GM12873 (cell line): ENCODE measurements around the gene NUP62CL.

Source experiments
- TF ChIP-seq, protein P1 (sequence below): IDR thresholded peaks from 2 replicates; pipeline ENCODE4 v1.5.1; 2012; ENCODE audit warnings: low read depth, mild to moderate bottlenecking, moderate library complexity, low read length, control low read depth; ENCODE audit not compliant: insufficient read depth; ENCODE audit errors: missing control alignments

The NUP62CL gene

DNA sequence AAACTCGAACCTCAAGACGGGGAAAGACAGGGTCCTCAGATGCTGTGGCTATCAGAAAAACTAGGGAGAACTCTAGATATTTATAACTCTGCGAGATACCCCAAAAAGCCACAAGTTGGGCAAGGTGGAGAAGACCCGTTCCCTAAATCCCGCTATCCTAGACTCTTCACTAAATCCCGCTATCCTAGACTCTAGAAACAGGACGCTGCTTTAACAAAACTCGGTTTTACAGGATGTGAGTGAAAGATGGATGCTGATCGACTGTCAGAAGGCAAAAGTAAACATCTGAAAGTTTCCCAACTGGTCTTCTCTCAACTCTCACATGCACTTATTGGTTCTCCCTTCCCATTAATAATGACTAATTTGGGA is 448 bp upstream of the NUP62CL start:
- TF ChIP-seq, protein P1, sequence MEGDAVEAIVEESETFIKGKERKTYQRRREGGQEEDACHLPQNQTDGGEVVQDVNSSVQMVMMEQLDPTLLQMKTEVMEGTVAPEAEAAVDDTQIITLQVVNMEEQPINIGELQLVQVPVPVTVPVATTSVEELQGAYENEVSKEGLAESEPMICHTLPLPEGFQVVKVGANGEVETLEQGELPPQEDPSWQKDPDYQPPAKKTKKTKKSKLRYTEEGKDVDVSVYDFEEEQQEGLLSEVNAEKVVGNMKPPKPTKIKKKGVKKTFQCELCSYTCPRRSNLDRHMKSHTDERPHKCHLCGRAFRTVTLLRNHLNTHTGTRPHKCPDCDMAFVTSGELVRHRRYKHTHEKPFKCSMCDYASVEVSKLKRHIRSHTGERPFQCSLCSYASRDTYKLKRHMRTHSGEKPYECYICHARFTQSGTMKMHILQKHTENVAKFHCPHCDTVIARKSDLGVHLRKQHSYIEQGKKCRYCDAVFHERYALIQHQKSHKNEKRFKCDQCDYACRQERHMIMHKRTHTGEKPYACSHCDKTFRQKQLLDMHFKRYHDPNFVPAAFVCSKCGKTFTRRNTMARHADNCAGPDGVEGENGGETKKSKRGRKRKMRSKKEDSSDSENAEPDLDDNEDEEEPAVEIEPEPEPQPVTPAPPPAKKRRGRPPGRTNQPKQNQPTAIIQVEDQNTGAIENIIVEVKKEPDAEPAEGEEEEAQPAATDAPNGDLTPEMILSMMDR: no peak

GRCh38 chrX:107204068-107204605 is 2.1 kb downstream of the NUP62CL start:
- TF ChIP-seq, protein P1: no peak

DNA sequence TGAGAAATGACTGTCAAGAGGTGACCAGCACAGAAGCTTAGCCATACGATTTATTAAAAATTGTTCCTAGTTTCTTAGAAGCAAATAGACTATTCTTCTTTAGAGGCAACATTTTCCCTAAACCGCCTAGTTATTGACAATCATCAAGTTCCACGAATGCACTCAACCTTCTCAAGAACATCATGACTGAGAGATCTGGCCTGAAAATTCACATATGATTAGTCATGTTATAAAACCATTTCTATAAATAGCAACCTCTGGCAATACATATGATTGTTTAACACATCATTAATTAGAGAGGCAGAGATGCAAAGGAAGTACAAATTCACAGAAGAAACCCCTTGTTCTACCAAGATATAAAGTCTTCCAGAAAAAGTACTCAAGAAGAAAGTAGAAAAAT is 6.7 kb downstream of the NUP62CL start:
- TF ChIP-seq, protein P1: no peak

DNA sequence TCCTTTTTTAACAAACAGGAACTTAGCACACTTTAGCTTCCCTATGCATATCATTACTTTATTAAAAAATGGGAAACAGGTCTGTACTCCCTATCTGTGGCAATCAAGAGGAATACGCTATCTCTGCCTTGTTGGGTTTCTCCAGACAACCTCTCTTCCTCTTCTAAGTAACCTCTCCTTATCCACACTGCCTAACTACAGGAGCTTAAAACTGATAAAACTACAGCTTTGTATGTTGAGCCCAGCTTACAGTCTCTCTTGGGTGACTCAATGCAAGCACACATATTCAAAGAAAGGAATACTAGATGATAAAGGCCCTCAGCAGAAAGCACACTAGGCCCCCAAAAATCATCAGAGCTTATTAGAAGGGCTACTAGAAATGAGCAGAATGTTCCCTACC is 8.9 kb downstream of the NUP62CL start:
- TF ChIP-seq, protein P1: no peak

DNA sequence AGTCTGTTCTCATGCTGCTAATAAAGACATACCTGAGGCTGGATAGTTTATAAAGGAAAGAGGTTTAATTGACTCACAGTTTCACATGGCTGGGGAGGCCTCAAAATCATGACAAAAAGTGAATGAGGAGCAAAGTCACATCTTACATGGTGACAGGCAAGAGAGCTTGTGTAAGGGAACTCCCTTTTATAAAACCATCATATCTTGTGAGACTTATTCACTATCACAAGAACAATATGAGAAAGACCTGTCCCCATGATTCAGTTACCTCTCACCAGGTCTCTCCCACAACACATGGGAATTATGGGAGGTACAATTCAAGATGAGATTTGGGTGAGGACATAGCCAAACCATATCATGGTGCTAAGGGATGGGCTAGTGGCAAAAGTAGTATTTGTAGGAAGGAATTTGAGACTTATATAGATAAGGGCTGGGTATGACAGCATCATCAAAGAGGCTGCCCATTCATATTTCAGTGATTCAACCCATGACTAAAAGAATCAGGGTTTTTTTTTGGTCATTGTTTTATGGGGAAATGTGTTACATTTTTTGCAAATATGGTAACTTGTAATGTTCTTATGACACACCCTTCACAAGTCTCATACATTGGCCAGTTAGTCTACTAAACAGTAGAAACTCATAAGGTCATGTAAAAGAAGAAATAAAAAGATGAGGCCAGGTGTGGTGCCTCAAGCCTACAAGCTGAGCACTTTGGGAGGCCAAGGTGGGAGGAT is 34.7 kb downstream of the NUP62CL start:
- TF ChIP-seq, protein P1: no peak

DNA sequence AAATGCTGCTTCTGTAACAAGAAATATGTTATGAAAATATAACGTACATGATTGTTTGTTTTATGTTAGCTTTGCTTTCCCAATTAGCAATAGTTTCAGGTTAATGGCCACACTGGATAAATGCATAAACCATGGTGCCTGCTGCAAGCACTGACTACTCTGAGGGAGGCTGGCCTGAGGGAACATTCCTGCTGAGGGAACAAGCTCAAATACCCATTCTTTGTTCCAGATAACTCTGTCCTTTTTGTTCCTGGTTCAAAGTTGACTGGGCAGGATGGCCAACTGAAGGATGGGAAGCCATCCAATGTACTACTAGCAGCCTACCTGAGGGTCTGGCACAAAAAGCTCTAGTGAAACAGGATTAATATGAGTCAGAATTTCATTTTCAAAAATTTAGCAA is 37.5 kb downstream of the NUP62CL start:
- TF ChIP-seq, protein P1: no peak

DNA sequence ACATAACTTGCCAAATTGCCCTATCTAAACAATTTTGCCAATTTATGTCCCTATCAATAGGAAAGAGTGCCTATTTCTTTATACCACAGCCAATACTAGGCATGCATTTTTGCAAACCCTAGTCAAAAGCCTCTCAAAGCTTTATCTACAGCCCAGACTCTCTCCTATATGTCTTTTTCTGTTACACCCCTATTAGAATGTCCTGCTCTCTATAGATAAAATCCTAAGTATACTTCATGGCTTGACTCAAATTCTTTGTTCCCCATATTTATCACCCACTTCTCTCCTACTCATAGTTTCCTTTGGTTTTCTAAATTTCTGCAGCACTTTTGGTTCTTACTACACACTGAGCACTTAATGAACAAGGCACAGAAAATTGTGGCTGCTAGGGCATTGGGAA is 38.0 kb downstream of the NUP62CL start:
- TF ChIP-seq, protein P1: no peak
